Subcutaneous adipose tissue (tissue), 4 donors: ENCODE results near the gene SOWAHD. TPM values are rescaled to one million over a fixed set of nuclear protein-coding genes. Genes with fewer than 3 reads are reported as not detected.

ENCODE experiments used
- total RNA-seq, 4 donors: library from RNA; depleted of rRNA; stranded (reverse); fragments of >200 nt; gene quantifications; one replicate each; pipeline ENCODE4 v1.1.0, GENCODE V29; 2016
- TF ChIP-seq, protein P1 (sequence below): fragments of 450-650 bp; IDR thresholded peaks from one replicate; pipeline ENCODE4 v1.5.1; 2016; ENCODE audit warnings: low read depth, mild to moderate bottlenecking, control low read depth, antibody characterized with exemption, moderate library complexity

The SOWAHD gene
- total RNA-seq, 4 donors from 2014 or later, result 1.5 to 3.4 TPM; not detected in 2

DNA sequence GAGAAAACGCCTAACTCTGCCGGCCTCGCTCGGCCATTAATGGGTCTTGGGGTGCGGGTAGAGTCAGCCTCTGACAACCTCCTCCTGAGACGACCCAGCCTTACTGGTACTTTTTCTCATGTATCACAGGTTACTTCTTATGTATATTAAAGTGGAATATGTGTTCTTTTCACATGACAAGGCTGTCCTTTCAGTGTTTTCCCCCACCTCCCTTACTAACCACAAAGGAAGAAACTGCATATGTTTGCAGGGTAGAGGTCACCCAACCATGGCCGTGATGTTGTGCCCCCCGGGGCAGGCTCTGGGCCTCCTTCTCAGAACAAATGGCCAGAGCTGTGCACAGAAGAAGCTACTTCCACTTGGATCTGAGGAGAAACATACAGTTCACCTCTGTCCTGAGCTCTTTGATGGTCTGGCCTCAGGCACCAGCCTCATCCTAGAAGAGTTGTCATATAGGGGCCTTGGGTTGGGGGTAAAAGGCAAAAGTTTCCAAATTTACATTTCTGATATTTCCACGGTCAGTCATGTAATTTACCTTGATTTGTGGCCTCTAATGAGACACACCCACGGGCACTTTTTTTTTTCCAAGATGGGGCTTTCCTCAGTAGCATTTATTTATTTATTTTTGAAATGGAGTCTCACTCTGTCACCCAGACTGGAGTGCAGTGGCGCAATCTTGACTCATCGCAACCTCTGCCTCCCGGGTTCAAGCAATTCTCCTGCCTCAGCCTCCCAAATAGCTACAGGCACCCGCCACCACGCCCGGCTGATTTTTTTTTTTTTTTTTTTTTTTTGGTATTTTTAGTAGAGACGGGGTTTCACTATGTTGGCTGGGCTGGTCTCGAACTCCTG lies 1.9 kb downstream of the SOWAHD start:
- TF ChIP-seq, protein P1, sequence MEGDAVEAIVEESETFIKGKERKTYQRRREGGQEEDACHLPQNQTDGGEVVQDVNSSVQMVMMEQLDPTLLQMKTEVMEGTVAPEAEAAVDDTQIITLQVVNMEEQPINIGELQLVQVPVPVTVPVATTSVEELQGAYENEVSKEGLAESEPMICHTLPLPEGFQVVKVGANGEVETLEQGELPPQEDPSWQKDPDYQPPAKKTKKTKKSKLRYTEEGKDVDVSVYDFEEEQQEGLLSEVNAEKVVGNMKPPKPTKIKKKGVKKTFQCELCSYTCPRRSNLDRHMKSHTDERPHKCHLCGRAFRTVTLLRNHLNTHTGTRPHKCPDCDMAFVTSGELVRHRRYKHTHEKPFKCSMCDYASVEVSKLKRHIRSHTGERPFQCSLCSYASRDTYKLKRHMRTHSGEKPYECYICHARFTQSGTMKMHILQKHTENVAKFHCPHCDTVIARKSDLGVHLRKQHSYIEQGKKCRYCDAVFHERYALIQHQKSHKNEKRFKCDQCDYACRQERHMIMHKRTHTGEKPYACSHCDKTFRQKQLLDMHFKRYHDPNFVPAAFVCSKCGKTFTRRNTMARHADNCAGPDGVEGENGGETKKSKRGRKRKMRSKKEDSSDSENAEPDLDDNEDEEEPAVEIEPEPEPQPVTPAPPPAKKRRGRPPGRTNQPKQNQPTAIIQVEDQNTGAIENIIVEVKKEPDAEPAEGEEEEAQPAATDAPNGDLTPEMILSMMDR, result no peak

GRCh38 chrX:119762718-119763117 lies 4.3 kb downstream of the SOWAHD start:
- TF ChIP-seq, protein P1, result no peak

GRCh38 chrX:119763181-119763580 lies 4.8 kb downstream of the SOWAHD start:
- TF ChIP-seq, protein P1, result no peak

- TF ChIP-seq, protein P1, result no peak
These were observed 5.5 kb downstream of the SOWAHD start for GRCh38 chrX:119763836-119764387.

DNA sequence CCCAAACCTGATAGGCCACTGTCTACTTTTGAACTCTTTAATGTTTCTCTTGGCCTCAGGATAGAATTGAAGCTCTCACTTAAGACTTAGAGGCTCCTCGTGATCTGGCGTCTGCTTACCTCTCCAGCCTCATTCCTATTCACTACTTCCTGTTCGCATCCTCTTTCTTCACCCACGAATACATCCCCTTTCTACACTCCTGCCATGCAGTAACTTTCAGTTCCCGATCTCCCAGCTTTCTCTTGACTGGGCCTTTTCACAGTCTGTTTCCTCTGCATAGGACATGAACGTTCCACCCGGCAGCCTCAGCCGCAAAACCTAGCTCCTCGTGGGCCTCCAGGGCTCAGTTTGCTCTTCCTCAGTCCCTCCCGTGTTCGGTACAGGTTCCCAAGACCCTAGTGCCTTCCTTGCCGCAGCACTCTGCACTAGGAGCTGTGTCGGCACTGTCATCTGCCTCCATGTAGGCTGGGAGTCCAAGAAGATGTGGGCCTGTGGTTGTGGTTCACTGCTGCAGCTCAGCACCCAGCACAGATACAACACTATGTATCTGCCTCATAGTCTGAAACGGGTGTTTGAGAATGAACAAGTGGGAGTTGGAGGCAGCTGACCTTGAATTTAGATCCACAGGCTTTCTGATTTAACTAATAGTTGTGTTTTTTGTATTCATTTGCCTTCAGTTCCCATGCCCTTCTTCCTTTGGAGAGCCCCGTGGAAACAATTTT lies 17.3 kb downstream of the SOWAHD start:
- TF ChIP-seq, protein P1, result no peak

DNA sequence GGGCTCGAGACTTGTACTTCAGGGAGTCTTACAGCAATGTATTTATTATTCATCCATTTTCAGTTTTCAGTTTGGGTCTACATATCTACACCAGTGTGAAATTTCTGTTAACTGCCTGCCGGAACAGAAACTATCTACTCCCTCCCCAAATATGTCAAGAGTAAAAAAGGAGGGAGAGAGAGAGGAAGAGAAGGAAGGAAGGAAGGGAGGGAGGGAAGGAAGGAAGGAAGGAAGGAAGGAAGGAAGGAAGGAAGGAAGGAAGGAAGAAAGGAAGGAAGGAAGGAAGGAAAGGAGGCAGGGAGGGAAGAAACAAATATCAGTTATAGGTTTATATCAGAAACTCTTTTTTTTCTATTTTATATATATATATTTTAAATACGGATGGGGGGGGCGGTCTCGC lies 20.4 kb downstream of the SOWAHD start:
- TF ChIP-seq, protein P1, result no peak

GRCh38 chrX:119783026-119783425 lies 24.6 kb downstream of the SOWAHD start:
- TF ChIP-seq, protein P1, result no peak
